ENCODE results near the gene SAT2.

Gene SAT2

GRCh38 chr17:7651097-7651664, 23.6 kb upstream of the SAT2 start:
- no peaks in the 10 kb centered on the region for H3K9me3 ChIP-seq (ENCODE audit: control insufficient read depth, insufficient read depth, low read depth, low read length)
- H3K36me3 ChIP-seq (ENCODE audit: control insufficient read depth in 2 of 2, insufficient read depth in 1 of 2, low read length in 2 of 2) = no peaks in the 10 kb centered on the region
- POLR2A ChIA-PET = interaction anchor here (0.6 to 5.3 kb wide), 20 partner anchors 9 to 468 kb away, joined by 3 to 113 read pairs (median 5); partner anchors contain the start of genes CYB5D1, EFNB3, FXR2 and MPDU1
- H3K27ac ChIP-seq (ENCODE audit: extremely low read depth, low read depth, low read length) = peak overlapping the region; percentile 39; the same call in 1 of the 2 replicates
- peaks cover 5% of the 10 kb centered on the region for H3K4me1 ChIP-seq (ENCODE audit: control insufficient read depth, insufficient read depth, low read length)
- H3K4me3 ChIP-seq (ENCODE audit: low read depth, low read length) = peak overlapping the region; percentile 38
- CTCF ChIA-PET = interaction anchor here (0.5 to 7.2 kb wide), 9 partner anchors 14 to 92 kb away, joined by 3 to 57 read pairs (median 4); partner anchors contain the start of genes TP53 and WRAP53
- TF ChIP-seq ZNF660 (tag by site-specific recombination; IDR thresholded peaks at IDR 0.05) (no peak), ZNF654 (tag by site-specific recombination; IDR thresholded peaks at IDR 0.05; ENCODE audit: low read depth) (no peak), FEZF1 (tag by site-specific recombination; IDR thresholded peaks at IDR 0.05) (no peak), ZNF211 (tag by site-specific recombination; IDR thresholded peaks at IDR 0.05; ENCODE audit: low read depth) (no peak), GLIS1 (tag by site-specific recombination; IDR thresholded peaks at IDR 0.05) (peak; percentile 3; the same call in 1 of the 2 replicates), ZNF473 (tag by site-specific recombination; IDR thresholded peaks at IDR 0.05) (no peak), ZNF335 (tag by site-specific recombination; conservative IDR thresholded peaks at IDR 0.05) (peak; percentile 30; the same call in 1 of the 2 replicates), OVOL3 (tag by site-specific recombination; IDR thresholded peaks at IDR 0.05) (no peak), ZNF670 (tag by site-specific recombination; IDR thresholded peaks at IDR 0.05; ENCODE audit: low read depth) (no peak), ZNF776 (tag by site-specific recombination; IDR thresholded peaks at IDR 0.05; ENCODE audit: borderline replicate concordance) (no peak), ZSCAN23 (tag by site-specific recombination; IDR thresholded peaks at IDR 0.05) (peak; percentile 26; the same call in 1 of the 2 replicates), ZSCAN30 (tag by site-specific recombination; IDR thresholded peaks at IDR 0.05) (no peak), ZFP41 (tag by site-specific recombination; IDR thresholded peaks at IDR 0.05; ENCODE audit: borderline replicate concordance) (no peak), ZBTB26 (tag by site-specific recombination; optimal IDR thresholded peaks at IDR 0.05) (peak; percentile 65), ZBTB20 (tag by site-specific recombination; IDR thresholded peaks at IDR 0.05) (peak; percentile 80), GLI4 (tag by site-specific recombination; IDR thresholded peaks at IDR 0.05) (0 out of 2 replicates have a peak, but pooled peaks have one; percentile 11), ZNF645 (tag by site-specific recombination; IDR thresholded peaks at IDR 0.05) (no peak), ZBTB8A (tag by site-specific recombination; IDR thresholded peaks at IDR 0.05) (no peak), MEIS1 (CRISPR knock-in tag; IDR thresholded peaks at IDR 0.05; ENCODE audit: borderline replicate concordance) (no peak), ZNF169 (tag by site-specific recombination; IDR thresholded peaks at IDR 0.05) (no peak), WT1 (tag by site-specific recombination; IDR thresholded peaks at IDR 0.05) (no peak), ZNF2 (tag by site-specific recombination; IDR thresholded peaks at IDR 0.05) (0 out of 2 replicates have a peak, but pooled peaks have one; percentile 21), ZNF747 (tag by site-specific recombination; IDR thresholded peaks at IDR 0.05) (peak; percentile 48; the same call in 1 of the 2 replicates), SP7 (tag by site-specific recombination; IDR thresholded peaks at IDR 0.05) (0 out of 2 replicates have a peak, but pooled peaks have one; percentile 10), ZNF600 (tag by site-specific recombination; IDR thresholded peaks at IDR 0.05) (no peak), ZNF23 (tag by site-specific recombination; IDR thresholded peaks at IDR 0.05; ENCODE audit: borderline replicate concordance) (no peak), SP2 (tag by site-specific recombination; IDR thresholded peaks at IDR 0.05) (no peak), PRDM4 (tag by site-specific recombination; IDR thresholded peaks at IDR 0.05) (0 out of 2 replicates have a peak, but pooled peaks have one; percentile 16), ZNF274 (IDR thresholded peaks at IDR 0.05; ENCODE audit: low read length) (no peak), ZNF274 (tag by site-specific recombination; IDR thresholded peaks at IDR 0.05; ENCODE audit: borderline replicate concordance) (no peak), MYNN (tag by site-specific recombination; IDR thresholded peaks at IDR 0.05; ENCODE audit: borderline replicate concordance) (no peak), TRIM28 (IDR thresholded peaks at IDR 0.05; ENCODE audit: borderline replicate concordance, low read length) (no peak), ZNF677 (tag by site-specific recombination; IDR thresholded peaks at IDR 0.05) (no peak), ZNF112 (tag by site-specific recombination; IDR thresholded peaks at IDR 0.05) (no peak), ZBTB7A (tag by site-specific recombination; IDR thresholded peaks at IDR 0.05; ENCODE audit: low read depth) (peak; percentile 88)
